GM18505 (cell line): Measurements from ENCODE around the gene STRA8.

Experiments used
- ATAC-seq: cut with Tn5 transposase; IDR thresholded peaks from one replicate; pipeline ENCODE4 v1.9.1; 2021; ENCODE audit not compliant: unreplicated experiment
- POLR2A ChIP-seq: IDR thresholded peaks from 4 replicates; pipeline ENCODE4 v1.6.1; 2011; ENCODE audit warnings: borderline replicate concordance; ENCODE audit not compliant: insufficient read depth, insufficient read length; ENCODE audit errors: extremely low read depth

Gene STRA8

GRCh38 chr7:135236727-135237126 is 3.1 kb downstream of the STRA8 start:
- no peak for TF ChIP-seq POLR2A
- peak; percentile 79 for ATAC-seq

GRCh38 chr7:135238112-135238744 is 4.6 kb downstream of the STRA8 start:
- no peak for TF ChIP-seq POLR2A
- no peak for ATAC-seq

GRCh38 chr7:135239263-135239662 is 5.6 kb downstream of the STRA8 start:
- TF ChIP-seq POLR2A: no peak
- no peak for ATAC-seq

GRCh38 chr7:135240441-135240840 is 6.8 kb downstream of the STRA8 start:
- no peak for ATAC-seq
- no peak for TF ChIP-seq POLR2A

- no peak for ATAC-seq
- no peak for TF ChIP-seq POLR2A
Measured at GRCh38 chr7:135242096-135242684, 8.6 kb downstream of the STRA8 start.

GRCh38 chr7:135245226-135246190 is 11.9 kb downstream of the STRA8 start:
- no peak for ATAC-seq

GRCh38 chr7:135246191-135246825 is 12.7 kb downstream of the STRA8 start:
- TF ChIP-seq POLR2A: no peak
- no peak for ATAC-seq

More at GRCh38 chr7:135245226-135246190, 11.9 kb downstream of the STRA8 start:
- TF ChIP-seq POLR2A: no peak

- no peak for ATAC-seq
- no peak for TF ChIP-seq POLR2A
Measured at GRCh38 chr7:135247746-135248471, 14.3 kb downstream of the STRA8 start.

- ATAC-seq: no peak
- no peak for TF ChIP-seq POLR2A
Measured at GRCh38 chr7:135248546-135248945, 14.9 kb downstream of the STRA8 start.

- ATAC-seq: peak; percentile 44
Measured at GRCh38 chr7:135251496-135252391, 18.1 kb downstream of the STRA8 start.

GRCh38 chr7:135253851-135254771 is 20.5 kb downstream of the STRA8 start:
- no peak for TF ChIP-seq POLR2A
- ATAC-seq: no peak

More at GRCh38 chr7:135251496-135252391, 18.1 kb downstream of the STRA8 start:
- no peak for TF ChIP-seq POLR2A

GRCh38 chr7:135257790-135258189 is 24.2 kb downstream of the STRA8 start:
- no peak for TF ChIP-seq POLR2A
- no peak for ATAC-seq
